Kidney glomerular epithelial cell (primary cell): ENCODE measurements around the gene ZNF521.

Source experiments
- DNase-seq: peaks from one replicate; lab custom pipeline; 2025; lab: John Stamatoyannopoulos, UW

Gene ZNF521

DNA sequence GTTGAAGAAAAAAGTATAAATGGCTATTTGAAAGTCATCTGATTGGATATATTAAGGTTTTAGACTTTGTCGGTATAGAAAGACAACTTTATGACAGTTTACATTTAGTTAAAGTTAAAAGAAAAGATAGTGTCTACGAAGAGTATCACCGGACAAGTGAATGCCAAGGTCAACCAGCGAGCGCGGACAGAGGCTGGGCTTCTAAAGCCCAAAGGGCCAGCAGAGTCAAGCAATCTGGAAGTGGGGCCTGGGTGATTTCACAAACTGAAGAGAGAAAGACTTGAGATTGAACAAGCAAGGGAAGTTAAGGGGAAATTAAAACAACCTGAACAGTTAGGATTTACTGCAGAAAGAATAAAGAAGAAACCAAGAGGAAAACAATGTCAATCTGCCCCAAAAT lies 16.3 kb downstream of the ZNF521 start:
- DNase-seq: no peak

DNA sequence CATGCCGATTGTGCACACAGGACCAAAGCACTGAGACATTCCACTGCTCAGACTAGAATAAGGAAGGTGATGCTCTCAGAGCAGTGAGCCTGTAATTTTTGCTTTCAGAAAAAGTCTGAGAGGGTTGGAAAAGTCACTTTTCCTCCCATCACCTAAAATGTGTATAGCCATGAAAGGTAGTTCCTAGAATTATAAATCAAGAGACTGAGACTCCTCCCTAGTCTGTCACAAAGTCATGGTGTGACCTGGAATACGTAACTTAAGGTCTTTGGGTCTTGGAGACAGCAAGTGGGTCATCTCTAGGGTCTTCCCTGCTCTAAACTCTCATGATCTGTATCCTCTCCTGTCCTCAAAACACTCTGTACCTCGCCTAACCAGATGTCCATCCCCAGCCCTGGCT lies 16.9 kb downstream of the ZNF521 start:
- no peak for DNase-seq

DNA sequence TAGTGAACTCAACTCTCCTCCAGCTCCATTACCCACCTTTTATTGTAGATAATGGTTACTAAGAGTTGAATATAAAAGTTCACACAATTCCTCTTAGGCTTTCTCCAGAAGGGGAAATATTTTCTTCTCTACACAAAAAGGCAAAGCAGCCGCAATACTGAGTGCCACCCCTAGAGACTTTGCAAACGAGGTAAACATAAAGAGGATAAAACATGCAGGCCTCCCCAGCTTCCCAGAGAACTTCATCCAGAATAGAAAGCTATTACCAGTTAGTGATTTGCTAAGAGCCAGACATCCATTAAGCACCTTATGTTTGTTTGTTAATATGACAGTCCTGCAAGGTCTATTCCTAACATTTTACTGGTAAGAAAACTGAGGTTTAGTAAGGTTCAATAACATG lies 17.4 kb downstream of the ZNF521 start:
- DNase-seq: no peak

DNA sequence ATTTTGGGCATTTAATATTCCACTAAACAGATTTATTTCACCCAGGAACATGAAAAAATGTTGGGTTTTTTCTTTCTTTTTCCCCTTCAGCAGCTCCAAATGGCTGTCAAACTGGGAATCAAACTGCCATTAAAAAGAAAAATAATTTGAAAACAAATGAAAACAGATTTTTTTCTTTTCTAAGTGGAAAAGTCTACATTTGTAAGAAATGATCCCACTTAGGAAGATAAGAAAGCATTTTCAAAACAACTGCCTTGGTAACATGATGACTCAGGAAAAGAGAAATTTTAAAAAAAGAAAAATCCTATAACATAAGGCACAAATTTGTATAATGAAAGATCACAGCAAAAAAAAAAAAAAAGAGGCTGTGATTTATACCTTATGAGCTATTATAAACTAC lies 20.0 kb downstream of the ZNF521 start:
- DNase-seq: no peak

DNA sequence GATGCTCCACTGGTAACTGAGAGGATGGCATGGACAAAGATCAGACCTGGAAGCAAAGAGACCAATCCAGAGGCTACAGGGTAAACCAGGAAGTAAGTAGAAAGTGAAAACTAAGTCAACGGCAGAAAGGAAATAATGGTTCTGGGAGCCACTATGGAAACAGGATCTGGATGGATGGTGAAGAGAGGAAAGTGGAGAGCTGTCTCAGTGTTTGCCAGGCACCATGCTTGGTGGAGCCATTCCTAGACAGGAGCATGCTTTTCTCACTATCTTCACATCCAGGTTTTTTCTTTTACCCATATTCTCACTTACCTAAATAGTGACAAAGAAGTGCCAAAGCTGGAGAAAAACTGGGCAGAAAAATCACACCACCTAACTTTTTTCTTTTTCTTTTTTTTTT lies 22.2 kb downstream of the ZNF521 start:
- no peak for DNase-seq

DNA sequence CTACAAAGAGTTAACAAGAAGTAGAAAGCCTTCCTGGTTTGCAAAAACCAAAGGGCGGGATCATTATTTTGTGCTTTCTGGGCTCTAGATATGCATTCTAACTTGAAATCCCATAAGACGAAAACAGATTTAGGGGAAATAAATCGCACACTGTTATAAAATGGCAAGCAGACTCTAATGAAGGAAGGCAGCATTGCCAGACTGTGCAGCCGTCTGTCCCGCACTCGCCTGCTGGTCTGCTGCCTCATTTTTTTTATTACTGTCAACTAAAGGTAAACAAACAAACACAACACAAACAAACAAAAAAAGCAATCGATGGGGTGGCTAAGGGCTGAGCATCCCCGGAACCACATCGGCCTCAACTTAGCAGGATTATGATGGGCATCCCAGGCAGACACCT lies 24.4 kb downstream of the ZNF521 start:
- no peak for DNase-seq

DNA sequence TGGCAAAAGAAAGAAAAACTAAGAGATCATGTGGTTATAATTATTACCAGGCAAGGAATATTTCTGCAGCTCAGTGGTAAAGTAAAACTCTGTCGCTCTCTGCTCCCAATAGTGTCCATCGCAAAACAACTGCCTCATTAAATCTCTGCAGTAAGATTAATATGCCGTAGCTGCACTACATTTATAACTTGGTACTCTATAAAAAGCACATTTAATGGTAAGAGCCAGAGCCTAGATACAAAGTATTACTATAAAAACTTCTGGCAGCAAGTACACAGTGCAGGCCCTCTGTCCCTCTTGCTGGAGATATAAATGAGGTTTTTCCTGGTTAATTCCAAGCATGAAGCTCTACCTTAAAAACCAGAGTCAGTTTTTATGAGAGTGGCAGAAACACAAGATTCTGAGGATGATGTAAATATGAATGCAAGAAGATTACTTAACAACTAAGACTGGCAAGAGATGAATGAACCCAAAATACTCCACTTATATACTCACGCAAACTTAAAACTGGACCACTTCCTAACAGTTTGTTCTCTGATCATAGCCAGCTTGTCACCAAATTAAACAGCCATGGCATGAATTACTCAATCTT lies 25.5 kb downstream of the ZNF521 start:
- DNase-seq: no peak

DNA sequence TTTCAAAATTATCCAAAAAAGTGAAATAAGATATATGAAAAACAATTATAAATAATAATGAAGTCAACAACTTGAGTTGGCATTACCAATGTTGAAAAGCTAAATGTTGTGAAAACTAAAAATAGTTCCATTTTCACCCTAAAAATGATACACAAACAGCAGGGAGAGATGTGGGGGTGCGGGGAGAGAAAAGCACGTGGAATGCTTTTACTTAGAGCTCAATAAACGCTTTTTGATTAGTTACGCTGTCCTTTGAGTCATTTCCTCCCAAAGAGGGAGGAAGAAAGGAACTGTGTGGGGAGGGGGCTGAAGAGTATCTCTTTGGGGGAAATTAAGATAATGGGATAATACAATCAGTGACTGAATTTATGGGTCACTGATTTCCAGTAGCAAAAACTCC lies 29.2 kb downstream of the ZNF521 start:
- DNase-seq: no peak

DNA sequence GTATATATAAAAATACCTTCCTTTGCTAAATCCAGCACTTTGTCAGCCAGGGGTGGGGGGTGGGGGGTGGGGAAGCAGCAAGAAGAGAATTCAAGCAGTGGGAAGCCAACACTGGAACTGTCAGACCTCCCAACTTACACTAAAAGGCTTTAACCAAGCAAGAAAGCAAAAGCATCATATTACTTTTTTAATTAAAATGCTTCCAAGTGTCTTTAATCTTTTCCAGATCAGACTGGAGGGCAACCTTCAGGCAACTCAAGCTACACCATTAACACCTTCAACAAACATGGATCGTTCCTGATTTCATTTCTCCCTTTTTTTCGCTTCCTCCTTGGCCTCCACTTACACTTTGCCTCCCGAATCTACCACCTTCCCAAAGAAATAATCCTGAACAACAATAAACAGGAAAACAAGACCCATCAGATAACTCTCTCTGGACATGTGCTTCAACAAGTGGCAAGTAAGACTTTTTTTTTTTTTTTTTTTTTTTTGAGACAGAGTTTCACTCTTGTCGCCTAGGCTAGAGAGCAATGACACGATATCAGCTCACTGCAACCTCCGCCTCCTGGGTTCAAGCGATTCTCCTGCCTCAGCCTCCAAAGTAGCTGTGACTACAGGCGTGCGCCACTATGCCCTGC lies 35.5 kb downstream of the ZNF521 start:
- DNase-seq: no peak

DNA sequence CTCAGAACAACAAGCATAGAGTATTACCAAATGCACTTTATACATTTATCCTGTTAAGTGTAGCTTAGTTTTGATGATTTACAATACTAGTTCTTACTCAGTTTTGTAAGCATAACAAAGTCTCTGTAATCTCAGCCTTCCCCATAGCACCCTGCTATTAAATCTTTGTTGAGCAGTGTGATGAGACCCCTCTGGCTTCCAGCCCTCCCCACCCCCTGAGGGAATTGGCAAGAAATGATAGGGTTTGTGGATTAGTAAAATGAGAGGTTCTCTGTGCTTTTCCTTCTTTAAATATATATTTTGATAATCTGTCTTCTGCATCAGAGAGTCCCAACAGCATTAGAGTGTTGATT lies 37.2 kb downstream of the ZNF521 start:
- DNase-seq: no peak

DNA sequence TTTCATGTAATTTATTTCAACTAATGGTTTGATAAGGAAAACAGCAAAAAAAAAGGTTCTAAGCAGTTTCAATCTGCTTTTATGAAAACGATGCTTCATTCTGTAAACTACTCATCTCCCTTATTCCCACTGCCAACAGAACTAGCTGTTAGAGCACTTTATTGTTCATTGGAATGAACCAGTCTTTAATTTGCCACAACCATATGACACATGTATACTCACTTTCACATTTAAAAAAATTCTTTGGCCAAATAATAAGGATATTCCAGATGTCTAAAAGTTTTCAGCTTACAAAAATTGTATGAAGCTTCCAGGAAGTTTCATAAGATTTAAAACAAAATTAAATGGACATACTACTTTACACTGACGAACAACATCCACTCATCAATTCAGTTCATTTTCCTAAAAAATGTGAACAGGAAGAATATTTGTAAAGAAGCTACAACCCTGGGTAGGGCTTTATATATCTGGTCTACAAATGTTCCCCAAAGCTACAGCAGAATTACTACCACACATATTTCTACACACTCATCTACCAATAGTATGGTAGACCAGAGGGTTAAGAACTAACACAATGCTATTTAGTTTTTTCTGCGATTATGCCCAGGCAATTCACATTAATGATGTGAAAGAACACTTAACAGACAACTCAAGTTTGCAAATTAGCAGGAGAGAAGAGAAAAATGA lies 37.7 kb downstream of the ZNF521 start:
- DNase-seq: no peak

DNA sequence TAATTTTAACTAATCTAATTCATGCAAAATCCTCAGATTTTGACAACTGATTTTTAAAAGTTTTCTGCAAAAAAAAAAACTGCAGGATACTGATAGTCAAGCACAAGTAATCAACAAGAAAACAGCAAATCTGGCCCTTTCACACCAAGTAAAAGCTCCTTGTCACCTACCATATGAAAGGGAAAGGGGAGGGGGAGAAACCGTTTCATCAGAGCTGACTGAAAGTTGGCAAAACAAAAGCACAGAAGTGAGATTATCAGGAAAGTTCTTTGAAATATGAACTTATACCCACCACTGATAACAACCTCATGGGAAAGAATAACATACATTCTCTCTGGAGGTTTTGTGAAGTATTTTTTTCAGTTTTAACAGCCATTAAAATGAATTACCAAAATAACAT lies 38.7 kb downstream of the ZNF521 start:
- DNase-seq: no peak

DNA sequence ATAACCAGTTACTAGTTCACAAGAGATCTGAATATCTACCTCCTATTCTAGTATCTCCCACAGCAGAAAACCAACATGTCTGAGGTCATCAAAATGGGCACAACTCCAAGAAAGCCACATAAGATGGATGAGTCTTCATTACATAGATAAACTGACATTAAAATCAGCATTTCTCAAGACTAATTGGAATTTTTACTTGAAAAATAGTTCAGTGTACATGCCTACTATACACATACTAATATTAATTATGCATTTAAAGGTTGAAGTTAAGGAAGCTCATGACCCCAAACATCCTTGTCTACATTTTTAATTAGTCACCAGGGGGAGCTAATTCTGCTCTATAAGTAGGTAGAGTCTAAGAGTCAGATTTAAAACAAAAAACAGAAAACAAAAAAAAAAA lies 41.9 kb downstream of the ZNF521 start:
- DNase-seq: peak; percentile 59

DNA sequence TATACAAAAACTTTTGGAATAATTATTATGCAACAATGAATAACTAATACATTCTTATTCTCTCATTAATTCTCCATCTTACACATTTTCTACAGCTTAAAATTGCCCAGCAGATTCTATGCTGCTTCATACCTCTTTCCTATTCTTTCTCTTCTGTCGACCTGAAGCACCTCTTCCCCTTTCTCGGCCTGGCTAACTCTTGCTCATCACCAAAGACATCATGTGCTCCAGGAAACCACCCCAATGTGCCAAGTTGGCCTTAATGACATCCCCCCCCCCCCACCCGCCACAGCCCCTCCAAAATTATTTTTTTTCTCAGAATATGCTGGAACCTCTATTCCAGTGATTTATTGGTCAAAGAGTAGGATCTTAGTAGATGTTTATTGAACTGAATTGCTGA lies 43.6 kb downstream of the ZNF521 start:
- no peak for DNase-seq

DNA sequence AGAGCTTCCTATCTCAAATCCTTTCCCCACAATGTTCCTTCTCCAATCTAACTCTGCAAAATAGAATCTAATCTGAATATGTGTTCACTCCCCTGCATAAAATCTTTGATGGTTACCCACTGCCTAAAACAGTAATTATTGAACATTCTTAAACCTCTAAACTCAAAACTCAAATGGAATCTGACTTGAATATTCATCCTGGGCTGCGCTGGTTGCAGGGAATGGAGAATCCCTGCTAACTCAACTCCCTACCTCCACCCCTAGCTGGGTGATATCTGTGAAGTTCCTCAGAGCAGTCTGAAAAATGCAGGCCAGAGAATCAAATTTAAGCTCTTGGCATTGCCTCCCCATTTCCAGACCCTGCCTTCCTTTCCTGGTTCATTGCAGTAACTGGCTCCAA lies 44.8 kb downstream of the ZNF521 start:
- DNase-seq: no peak

DNA sequence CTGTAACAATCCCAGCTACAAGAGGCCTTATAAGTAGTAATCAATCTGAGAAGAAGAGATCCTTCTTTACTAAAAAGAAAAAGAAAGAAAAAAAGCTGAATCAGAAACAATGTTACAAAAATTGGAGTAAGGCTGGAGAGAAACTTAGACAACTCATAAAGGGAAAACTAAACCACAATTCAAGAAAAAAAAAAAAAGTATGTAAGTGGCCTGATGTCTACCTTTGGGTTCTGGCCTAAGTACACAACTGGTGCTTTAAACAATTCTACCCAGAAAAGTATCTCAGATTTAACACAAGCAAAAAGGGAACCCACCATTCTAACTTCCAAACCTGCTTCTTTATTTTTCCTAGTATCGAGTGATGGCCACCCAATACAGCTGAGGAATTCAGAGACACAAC lies 45.3 kb downstream of the ZNF521 start:
- DNase-seq: no peak

DNA sequence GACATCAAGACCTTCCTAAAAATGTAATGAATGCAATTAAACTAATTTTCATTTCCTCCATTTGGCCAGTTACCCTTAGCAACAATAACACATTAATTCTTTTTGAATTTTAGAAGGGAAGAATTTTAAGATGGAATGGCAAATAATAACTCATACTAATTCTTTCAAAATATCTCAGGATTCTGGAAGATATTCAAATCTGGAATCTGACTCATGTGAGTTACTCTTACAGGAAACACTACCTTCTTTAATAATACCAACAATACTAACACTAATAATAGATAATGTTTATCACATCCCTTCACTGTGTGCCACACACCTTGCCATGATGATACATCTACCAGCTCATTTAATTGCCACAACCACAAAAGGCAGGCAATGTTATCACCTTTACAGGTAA lies 46.4 kb downstream of the ZNF521 start:
- DNase-seq: no peak

DNA sequence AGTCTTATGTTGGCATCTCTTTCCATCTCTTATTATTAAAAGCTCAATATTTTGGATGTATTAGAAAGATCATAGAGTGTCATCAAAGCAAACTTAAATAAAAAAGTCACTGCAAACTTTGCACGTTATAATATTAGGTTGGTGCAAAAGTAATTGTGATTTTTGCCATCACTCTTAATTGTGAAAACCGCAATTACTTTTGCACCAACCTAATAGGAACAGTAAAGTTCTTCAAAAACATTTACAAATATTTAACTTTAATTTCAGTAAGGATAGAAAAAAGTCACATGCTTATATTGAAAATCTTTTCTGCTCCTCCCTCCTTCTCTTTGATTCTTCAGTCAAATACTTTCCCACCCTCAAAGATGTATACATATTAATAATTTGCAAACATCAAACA lies 51.5 kb downstream of the ZNF521 start:
- no peak for DNase-seq

DNA sequence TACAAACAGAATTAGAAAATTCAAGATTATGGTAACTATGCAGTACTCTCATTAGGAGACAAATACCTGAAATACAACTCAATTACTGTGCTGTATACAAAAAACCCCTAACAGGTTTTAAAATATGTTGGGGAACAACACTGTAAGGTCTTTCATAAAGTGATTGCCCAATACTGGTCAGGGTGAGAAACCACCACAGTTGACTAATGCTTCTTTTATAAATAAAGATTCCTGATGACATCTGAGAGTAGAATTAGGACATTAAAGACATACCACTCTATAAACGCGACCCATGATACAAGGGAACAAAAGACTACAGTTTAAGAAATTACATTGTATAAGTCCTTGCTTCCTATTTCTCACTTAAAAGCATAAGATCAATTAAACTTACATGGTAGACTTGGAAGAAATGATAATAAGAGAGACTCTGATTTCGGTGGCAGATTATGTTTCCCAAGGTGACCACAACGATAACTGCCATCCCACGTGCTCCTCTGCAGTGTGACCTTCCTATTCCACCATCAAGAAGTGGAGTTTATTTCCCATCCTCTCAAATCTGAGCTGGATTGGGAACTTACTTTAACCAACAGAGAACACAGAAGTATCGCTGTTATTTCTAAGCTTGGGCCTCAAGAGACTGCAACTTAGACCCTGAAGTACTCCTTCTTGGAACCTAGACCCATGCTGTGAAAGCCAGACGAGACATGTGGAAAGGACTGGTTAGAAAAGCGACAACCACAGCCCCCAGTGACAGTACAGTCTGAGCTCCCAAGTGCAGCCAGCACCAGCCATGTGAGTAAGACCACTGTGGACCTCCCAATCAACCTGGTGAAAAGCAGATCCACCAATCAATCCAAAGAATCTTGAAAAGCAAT lies 52.3 kb downstream of the ZNF521 start:
- DNase-seq: no peak

DNA sequence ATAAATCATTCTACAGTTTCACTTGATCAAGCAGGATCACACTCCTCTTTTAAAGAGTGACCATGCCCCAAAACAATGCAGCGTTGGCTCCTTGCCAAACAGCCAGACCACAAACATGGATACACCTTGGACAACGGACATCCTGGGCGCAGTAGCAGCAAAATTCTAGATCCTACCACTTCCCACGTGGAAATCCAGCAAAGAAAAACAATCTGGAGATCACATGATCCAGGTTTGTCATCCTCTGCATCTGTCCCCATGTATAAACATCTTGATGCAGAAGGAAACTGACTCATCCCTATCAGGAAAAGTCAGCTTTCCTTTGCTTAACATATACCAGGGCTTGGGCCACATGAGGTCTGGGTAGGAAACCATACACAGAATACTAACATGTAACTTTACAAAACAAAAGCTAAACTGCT lies 53.1 kb downstream of the ZNF521 start:
- peak; percentile 46 for DNase-seq

DNA sequence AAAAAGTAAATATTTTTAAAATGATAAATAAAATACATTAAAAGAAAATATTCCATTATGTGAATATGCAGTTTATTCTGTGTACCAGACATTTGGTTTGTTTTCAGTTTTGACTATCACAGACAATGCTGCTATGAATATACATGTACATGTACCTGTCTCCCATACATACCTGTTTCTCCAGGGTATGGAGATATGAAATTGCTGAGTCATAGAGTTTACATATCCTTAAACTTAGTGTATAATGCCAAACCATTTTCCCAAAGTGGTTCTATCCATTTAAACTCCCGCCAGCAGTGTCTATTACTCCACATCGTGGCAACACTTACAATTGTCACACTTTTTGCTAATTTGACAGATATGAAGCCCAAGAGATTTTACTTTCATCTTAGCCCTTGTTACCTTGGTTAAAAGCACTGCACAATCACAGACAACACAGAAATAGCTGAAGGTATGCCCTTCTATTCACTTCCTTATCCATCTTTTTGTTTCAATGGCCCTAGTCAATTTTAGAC lies 56.3 kb downstream of the ZNF521 start:
- DNase-seq: no peak

DNA sequence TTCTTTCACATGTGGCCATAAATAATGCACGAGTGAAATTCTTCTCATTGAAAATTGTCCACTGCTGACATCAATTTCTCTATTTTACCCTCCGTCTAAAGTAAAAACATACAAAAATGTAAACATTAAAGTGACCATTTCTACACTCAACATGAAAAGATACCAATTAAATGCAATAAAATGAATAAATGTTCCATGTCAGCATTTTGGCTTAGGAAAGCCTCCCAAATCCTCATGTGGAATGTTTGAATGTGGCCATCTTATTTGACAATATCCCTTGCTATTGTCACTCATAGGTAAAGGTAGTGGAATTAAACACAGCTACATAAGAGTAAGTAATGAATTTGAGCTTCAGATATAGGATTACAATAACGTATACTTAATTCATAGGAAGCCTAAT lies 60.8 kb downstream of the ZNF521 start:
- DNase-seq: no peak
